OCI-M2 (cell line): ENCODE results near the gene REXO5.
"Not testable (repeated sequence)": the region's sequence is repeated elsewhere in the genome, so short reads cannot be mapped to it uniquely, and the experiment has no call there.

Source experiments
- DNase-seq: peaks from one replicate; lab custom pipeline; 2025; ENCODE audit not compliant: unreplicated experiment; lab: John Stamatoyannopoulos, UW

The REXO5 gene

GRCh38 chr16:20806168-20807050, at the start of gene REXO5, which contains the start of gene ERI2:
TSS of gene REXO5 (plus strand) at chr16:20806527. CDS start at chr16:20806954, 427 bp downstream.
TSS of gene ERI2 (minus strand) at chr16:20806472. CDS start at chr16:20806430, 42 bp downstream.
- peak; percentile 29 for DNase-seq

GRCh38 chr16:20760346-20760745, 46.0 kb upstream of the REXO5 start:
- no peak for DNase-seq

- DNase-seq, result no peak
These were observed 45.2 kb upstream of the REXO5 start for GRCh38 chr16:20761175-20761574.

- no peak for DNase-seq
These were observed 43.8 kb upstream of the REXO5 start for GRCh38 chr16:20762404-20763123.

GRCh38 chr16:20763461-20764232, 42.7 kb upstream of the REXO5 start, which contains the start of gene ACSM3:
TSS of gene ACSM3 (plus strand) at chr16:20764014. CDS start at chr16:20770035, 6,021 bp downstream.
- no peak for DNase-seq

- DNase-seq, result not testable (repeated sequence)
These were observed 41.9 kb upstream of the REXO5 start for GRCh38 chr16:20764448-20764847.

GRCh38 chr16:20765732-20766131, 40.6 kb upstream of the REXO5 start:
- DNase-seq, result no peak

- DNase-seq, result no peak
These were observed 40.0 kb upstream of the REXO5 start for GRCh38 chr16:20766294-20766693.

GRCh38 chr16:20767577-20767976, 38.8 kb upstream of the REXO5 start:
- no peak for DNase-seq

- DNase-seq, result no peak
These were observed 38.2 kb upstream of the REXO5 start for GRCh38 chr16:20768121-20768520.

GRCh38 chr16:20768818-20769217, 37.5 kb upstream of the REXO5 start:
- DNase-seq, result no peak

GRCh38 chr16:20773679-20774078, 32.6 kb upstream of the REXO5 start:
- no peak for DNase-seq

GRCh38 chr16:20774703-20775362, 31.5 kb upstream of the REXO5 start:
- no peak for DNase-seq

- no peak for DNase-seq
These were observed 24.6 kb upstream of the REXO5 start for GRCh38 chr16:20781697-20782096.

GRCh38 chr16:20782470-20782869, 23.9 kb upstream of the REXO5 start:
- no peak for DNase-seq

- DNase-seq, result no peak
These were observed 22.1 kb upstream of the REXO5 start for GRCh38 chr16:20784204-20784603.

- DNase-seq, result no peak
These were observed 17.2 kb upstream of the REXO5 start for GRCh38 chr16:20789130-20789529.

- DNase-seq, result no peak
These were observed 14.3 kb upstream of the REXO5 start for GRCh38 chr16:20791923-20792612.

- no peak for DNase-seq
These were observed 8.0 kb upstream of the REXO5 start for GRCh38 chr16:20798364-20798763.

GRCh38 chr16:20799599-20799998, 6.7 kb upstream of the REXO5 start:
- no peak for DNase-seq
